BLaER1 (cell line): Measurements from ENCODE around the gene CCDC178.

Experiments
- H3K27ac ChIP-seq: shearing (Covaris generic); formaldehyde crosslinking; 2 replicates; pipeline ENCODE4 v1.8.1; 2022
- H3K27me3 ChIP-seq: shearing (Covaris generic); formaldehyde crosslinking; 2 replicates; pipeline ENCODE4 v1.8.1; 2022
- H3K36me3 ChIP-seq: shearing (Covaris generic); formaldehyde crosslinking; 2 replicates; pipeline ENCODE4 v1.8.1; 2022
- H3K4me1 ChIP-seq: shearing (Covaris generic); formaldehyde crosslinking; 2 replicates; pipeline ENCODE4 v1.8.1; 2022
- H3K4me2 ChIP-seq: shearing (Covaris generic); formaldehyde crosslinking; 2 replicates; pipeline ENCODE4 v1.8.1; 2022
- H3K4me3 ChIP-seq: shearing (Covaris generic); formaldehyde crosslinking; 2 replicates; pipeline ENCODE4 v1.8.1; 2022
- H3K9ac ChIP-seq: shearing (Covaris generic); formaldehyde crosslinking; 2 replicates; pipeline ENCODE4 v1.8.1; 2022
- H3K9me3 ChIP-seq: shearing (Covaris generic); formaldehyde crosslinking; 2 replicates; pipeline ENCODE4 v1.8.1; 2022
- H4K20me1 ChIP-seq: shearing (Covaris generic); formaldehyde crosslinking; 2 replicates; pipeline ENCODE4 v1.8.1; 2022
- Cebpa-rat ChIP-seq: shearing (Covaris generic); IDR thresholded peaks from 2 replicates; pipeline ENCODE4 v1.8.1; 2022

The CCDC178 gene

GRCh38 chr18:33113416-33113815 is 327.1 kb downstream of the CCDC178 start:
- TF ChIP-seq Cebpa-rat = no peak

GRCh38 chr18:33107511-33107910 is 333.0 kb downstream of the CCDC178 start:
- H3K36me3 ChIP-seq = no peaks in the 10 kb centered on the region
- H3K4me3 ChIP-seq = no peak overlapping the region
- no peak overlapping the region for H3K9ac ChIP-seq
- H3K4me2 ChIP-seq = no peak overlapping the region
- no peak overlapping the region for H3K27ac ChIP-seq
- H4K20me1 ChIP-seq = no peaks in the 10 kb centered on the region
- H3K27me3 ChIP-seq = no peaks in the 10 kb centered on the region
- no peak for TF ChIP-seq Cebpa-rat
- no peaks in the 10 kb centered on the region for H3K9me3 ChIP-seq
- H3K4me1 ChIP-seq = no peaks in the 10 kb centered on the region

More at GRCh38 chr18:33113416-33113815, 327.1 kb downstream of the CCDC178 start:
- peaks cover 5% of the 10 kb centered on the region; the same call in 1 of the 2 replicates for H3K4me1 ChIP-seq
- H3K36me3 ChIP-seq = no peaks in the 10 kb centered on the region
- H3K4me3 ChIP-seq = no peak overlapping the region
- no peaks in the 10 kb centered on the region for H4K20me1 ChIP-seq
- H3K27ac ChIP-seq = no peak overlapping the region
- no peak overlapping the region for H3K9ac ChIP-seq
- no peaks in the 10 kb centered on the region for H3K27me3 ChIP-seq
- no peak overlapping the region for H3K4me2 ChIP-seq
- H3K9me3 ChIP-seq = no peaks in the 10 kb centered on the region

- Histone ChIP-seq H3K27me3 (no peaks in the 10 kb centered on the region), H3K36me3 (no peaks in the 10 kb centered on the region), H3K27ac (no peak overlapping the region), H4K20me1 (no peaks in the 10 kb centered on the region), H3K9ac (no peak overlapping the region), H3K4me2 (no peak overlapping the region), H3K4me3 (no peak overlapping the region), H3K4me1 (no peaks in the 10 kb centered on the region), H3K9me3 (no peaks in the 10 kb centered on the region)
- no peak for TF ChIP-seq Cebpa-rat
Measured at GRCh38 chr18:33101316-33101715, 339.2 kb downstream of the CCDC178 start.

- Histone ChIP-seq H3K4me1 (no peaks in the 10 kb centered on the region), H4K20me1 (no peaks in the 10 kb centered on the region), H3K27me3 (no peaks in the 10 kb centered on the region), H3K4me2 (no peak overlapping the region), H3K9me3 (no peaks in the 10 kb centered on the region), H3K36me3 (no peaks in the 10 kb centered on the region), H3K4me3 (no peak overlapping the region), H3K27ac (no peak overlapping the region), H3K9ac (no peak overlapping the region)
- no peak for TF ChIP-seq Cebpa-rat
Measured at GRCh38 chr18:33099626-33100025, 340.9 kb downstream of the CCDC178 start.

- Histone ChIP-seq H3K27ac (no peak overlapping the region), H3K4me1 (no peaks in the 10 kb centered on the region), H3K4me3 (no peak overlapping the region), H3K27me3 (no peaks in the 10 kb centered on the region), H4K20me1 (no peaks in the 10 kb centered on the region), H3K9ac (no peak overlapping the region), H3K9me3 (no peaks in the 10 kb centered on the region), H3K4me2 (no peak overlapping the region), H3K36me3 (no peaks in the 10 kb centered on the region)
- no peak for TF ChIP-seq Cebpa-rat
Measured at GRCh38 chr18:33097126-33097525, 343.4 kb downstream of the CCDC178 start.

- H3K4me1 ChIP-seq = no peaks in the 10 kb centered on the region
- no peak overlapping the region for H3K4me3 ChIP-seq
- no peak overlapping the region for H3K27ac ChIP-seq
- H4K20me1 ChIP-seq = no peaks in the 10 kb centered on the region
- no peak overlapping the region for H3K4me2 ChIP-seq
- H3K9me3 ChIP-seq = no peaks in the 10 kb centered on the region
- H3K9ac ChIP-seq = no peak overlapping the region
- no peak for TF ChIP-seq Cebpa-rat
- H3K36me3 ChIP-seq = no peaks in the 10 kb centered on the region
- H3K27me3 ChIP-seq = no peaks in the 10 kb centered on the region
Measured at GRCh38 chr18:33090461-33090860, 350.1 kb downstream of the CCDC178 start.

GRCh38 chr18:33076601-33077000 is 363.9 kb downstream of the CCDC178 start:
- Histone ChIP-seq H4K20me1 (no peaks in the 10 kb centered on the region), H3K9me3 (no peaks in the 10 kb centered on the region), H3K27ac (no peak overlapping the region), H3K36me3 (no peaks in the 10 kb centered on the region), H3K9ac (no peak overlapping the region), H3K4me2 (no peak overlapping the region), H3K4me1 (no peaks in the 10 kb centered on the region), H3K4me3 (no peak overlapping the region), H3K27me3 (no peaks in the 10 kb centered on the region)
- no peak for TF ChIP-seq Cebpa-rat

- Histone ChIP-seq H3K9me3 (no peaks in the 10 kb centered on the region), H3K4me2 (no peak overlapping the region), H3K27ac (no peak overlapping the region), H3K27me3 (no peaks in the 10 kb centered on the region), H4K20me1 (no peaks in the 10 kb centered on the region), H3K4me1 (no peaks in the 10 kb centered on the region), H3K4me3 (no peak overlapping the region), H3K36me3 (no peaks in the 10 kb centered on the region), H3K9ac (no peak overlapping the region)
- no peak for TF ChIP-seq Cebpa-rat
Measured at GRCh38 chr18:33074125-33074524, 366.4 kb downstream of the CCDC178 start.

- no peaks in the 10 kb centered on the region for H4K20me1 ChIP-seq
- H3K4me1 ChIP-seq = no peaks in the 10 kb centered on the region
- H3K36me3 ChIP-seq = no peaks in the 10 kb centered on the region
- no peak for TF ChIP-seq Cebpa-rat
- H3K4me3 ChIP-seq = no peak overlapping the region
- no peaks in the 10 kb centered on the region for H3K9me3 ChIP-seq
- no peaks in the 10 kb centered on the region for H3K27me3 ChIP-seq
- H3K9ac ChIP-seq = no peak overlapping the region
- H3K27ac ChIP-seq = no peak overlapping the region
- no peak overlapping the region for H3K4me2 ChIP-seq
Measured at GRCh38 chr18:33062834-33063364, 377.6 kb downstream of the CCDC178 start.

GRCh38 chr18:33052886-33053285 is 387.6 kb downstream of the CCDC178 start:
- H3K9ac ChIP-seq = no peak overlapping the region
- H4K20me1 ChIP-seq = no peaks in the 10 kb centered on the region
- H3K36me3 ChIP-seq = no peaks in the 10 kb centered on the region
- no peaks in the 10 kb centered on the region for H3K4me1 ChIP-seq
- no peak for TF ChIP-seq Cebpa-rat
- H3K9me3 ChIP-seq = no peaks in the 10 kb centered on the region
- H3K4me2 ChIP-seq = no peak overlapping the region
- H3K4me3 ChIP-seq = no peak overlapping the region
- no peak overlapping the region for H3K27ac ChIP-seq
- no peaks in the 10 kb centered on the region for H3K27me3 ChIP-seq

GRCh38 chr18:33051407-33051806 is 389.1 kb downstream of the CCDC178 start:
- Histone ChIP-seq H4K20me1 (no peaks in the 10 kb centered on the region), H3K27me3 (no peaks in the 10 kb centered on the region), H3K4me2 (no peak overlapping the region), H3K9ac (no peak overlapping the region), H3K27ac (no peak overlapping the region), H3K9me3 (no peaks in the 10 kb centered on the region), H3K4me3 (no peak overlapping the region), H3K36me3 (no peaks in the 10 kb centered on the region), H3K4me1 (no peaks in the 10 kb centered on the region)
- TF ChIP-seq Cebpa-rat = no peak
